Measurements from ENCODE around the gene KCNN1. TPM values are rescaled to one million over a fixed set of nuclear protein-coding genes. Genes with fewer than 3 reads are reported as not detected.

KCNN1 gene
- total and polyA plus RNA-seq, 2 experiments from 2014 or later = 26.7 to 28.0 TPM

DNA sequence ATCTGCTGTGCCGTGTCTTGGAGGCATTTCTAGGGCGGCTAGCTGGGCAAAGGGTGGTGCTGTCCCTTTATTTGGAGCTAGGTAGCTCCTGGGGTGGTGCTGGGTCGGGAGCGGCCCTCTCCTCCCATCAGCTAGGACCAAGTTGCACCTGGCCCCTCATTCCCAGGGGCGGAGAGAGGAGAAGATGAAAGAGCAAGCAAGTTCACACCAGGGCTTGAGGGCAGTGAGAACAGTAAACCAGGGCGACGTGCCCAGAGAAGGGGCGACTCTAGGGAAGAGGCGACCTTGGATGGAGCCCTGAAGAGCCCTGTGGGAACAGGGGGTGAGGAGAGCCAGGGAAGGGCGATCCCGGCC is 17.0 kb upstream of the KCNN1 start:
- no peak for DNase-seq (ENCODE audit: low read depth in 1 of 2, low spot score in 1 of 2)
- Histone ChIP-seq H3K4me1 (ENCODE audit: low read depth) (peaks cover 19% of the 10 kb centered on the region), H3K4me3 (peak overlapping the region; percentile 37)

GRCh38 chr19:17950310-17951156 is 16.4 kb upstream of the KCNN1 start:
- TF ChIP-seq, protein P1, sequence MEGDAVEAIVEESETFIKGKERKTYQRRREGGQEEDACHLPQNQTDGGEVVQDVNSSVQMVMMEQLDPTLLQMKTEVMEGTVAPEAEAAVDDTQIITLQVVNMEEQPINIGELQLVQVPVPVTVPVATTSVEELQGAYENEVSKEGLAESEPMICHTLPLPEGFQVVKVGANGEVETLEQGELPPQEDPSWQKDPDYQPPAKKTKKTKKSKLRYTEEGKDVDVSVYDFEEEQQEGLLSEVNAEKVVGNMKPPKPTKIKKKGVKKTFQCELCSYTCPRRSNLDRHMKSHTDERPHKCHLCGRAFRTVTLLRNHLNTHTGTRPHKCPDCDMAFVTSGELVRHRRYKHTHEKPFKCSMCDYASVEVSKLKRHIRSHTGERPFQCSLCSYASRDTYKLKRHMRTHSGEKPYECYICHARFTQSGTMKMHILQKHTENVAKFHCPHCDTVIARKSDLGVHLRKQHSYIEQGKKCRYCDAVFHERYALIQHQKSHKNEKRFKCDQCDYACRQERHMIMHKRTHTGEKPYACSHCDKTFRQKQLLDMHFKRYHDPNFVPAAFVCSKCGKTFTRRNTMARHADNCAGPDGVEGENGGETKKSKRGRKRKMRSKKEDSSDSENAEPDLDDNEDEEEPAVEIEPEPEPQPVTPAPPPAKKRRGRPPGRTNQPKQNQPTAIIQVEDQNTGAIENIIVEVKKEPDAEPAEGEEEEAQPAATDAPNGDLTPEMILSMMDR (IDR thresholded peaks at IDR 0.05; ENCODE audit: low read depth, low read length) = no peak
- H3K36me3 ChIP-seq = no peaks in the 10 kb centered on the region
- H3K9me3 ChIP-seq (ENCODE audit: low read depth) = no peaks in the 10 kb centered on the region
- peak in 1 of 2 donors; percentile 51 for DNase-seq (ENCODE audit: low read depth in 1 of 2, low spot score in 1 of 2)
- H3K27ac ChIP-seq = no peak overlapping the region
- peaks cover 20% of the 10 kb centered on the region for H3K27me3 ChIP-seq
- peaks cover 19% of the 10 kb centered on the region for H3K4me1 ChIP-seq (ENCODE audit: low read depth)
- peak overlapping the region; percentile 37 for H3K4me3 ChIP-seq

More for the DNA sequence above, 17.0 kb upstream of the KCNN1 start:
- TF ChIP-seq, protein P1 (IDR thresholded peaks at IDR 0.05; ENCODE audit: low read depth, low read length) = no peak
- Histone ChIP-seq H3K36me3 (no peaks in the 10 kb centered on the region), H3K27me3 (peaks cover 20% of the 10 kb centered on the region), H3K9me3 (ENCODE audit: low read depth) (no peaks in the 10 kb centered on the region), H3K27ac (no peak overlapping the region)

DNA sequence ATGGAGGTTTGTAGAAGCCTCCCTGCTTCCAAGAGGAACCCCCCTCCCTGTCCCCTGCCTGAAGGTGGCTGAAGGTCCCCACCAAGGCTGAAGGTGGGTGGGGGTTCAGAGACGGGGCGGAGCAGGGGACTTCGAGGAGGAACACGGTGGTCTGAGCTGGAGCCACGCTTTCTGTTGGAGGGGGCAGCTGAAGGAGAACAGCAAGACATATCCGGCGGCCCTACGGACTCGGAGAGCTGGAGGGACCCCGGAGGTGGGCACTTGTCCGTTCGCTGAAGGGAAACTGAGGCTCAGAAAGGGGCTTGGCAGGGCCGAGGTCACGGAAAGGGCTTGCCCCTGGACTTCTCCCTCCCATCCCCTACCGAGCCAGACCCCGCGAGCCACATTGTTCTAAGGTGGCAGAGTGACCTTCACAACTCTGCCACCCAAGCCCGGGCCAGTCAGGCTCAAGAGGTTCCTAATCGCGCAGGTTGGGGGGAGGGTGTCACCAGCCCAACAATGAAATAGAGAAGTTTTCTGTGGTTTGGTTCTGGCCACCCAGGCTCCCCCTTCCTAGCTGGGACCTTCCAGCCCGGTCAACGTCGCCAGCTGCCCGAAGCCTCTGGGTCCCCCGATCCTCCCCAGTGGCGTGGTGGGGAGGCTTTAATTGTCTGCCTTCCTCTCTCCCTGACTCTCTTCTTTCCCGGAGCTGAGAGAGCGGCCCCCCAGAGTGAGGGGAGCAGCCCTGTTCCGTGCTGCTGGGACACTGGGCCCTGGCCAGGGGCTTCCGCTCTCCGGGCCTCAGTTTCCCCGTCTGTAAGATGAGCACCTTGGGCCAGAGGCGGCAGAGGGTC is 15.5 kb upstream of the KCNN1 start:
- TF ChIP-seq, protein P1 (IDR thresholded peaks at IDR 0.05; ENCODE audit: low read depth, low read length) = no peak
- Histone ChIP-seq H3K9me3 (ENCODE audit: low read depth) (no peaks in the 10 kb centered on the region), H3K4me1 (ENCODE audit: low read depth) (peaks cover 19% of the 10 kb centered on the region), H3K27me3 (peaks cover 20% of the 10 kb centered on the region), H3K4me3 (peak overlapping the region; percentile 37), H3K36me3 (no peaks in the 10 kb centered on the region), H3K27ac (no peak overlapping the region)
- DNase-seq (ENCODE audit: low read depth in 1 of 2, low spot score in 1 of 2) = peak in 1 of 2 donors; percentile 53

- Histone ChIP-seq H3K9me3 (ENCODE audit: low read depth) (no peaks in the 10 kb centered on the region), H3K4me3 (peak overlapping the region; percentile 37), H3K27ac (no peak overlapping the region), H3K4me1 (ENCODE audit: low read depth) (peaks cover 19% of the 10 kb centered on the region), H3K36me3 (no peaks in the 10 kb centered on the region), H3K27me3 (peaks cover 20% of the 10 kb centered on the region)
- DNase-seq (ENCODE audit: low read depth in 1 of 2, low spot score in 1 of 2) = peak in 1 of 2 donors; percentile 65
- TF ChIP-seq, protein P1 (IDR thresholded peaks at IDR 0.05; ENCODE audit: low read depth, low read length) = no peak
Observed at GRCh38 chr19:17951990-17952976, 14.6 kb upstream of the KCNN1 start.

DNA sequence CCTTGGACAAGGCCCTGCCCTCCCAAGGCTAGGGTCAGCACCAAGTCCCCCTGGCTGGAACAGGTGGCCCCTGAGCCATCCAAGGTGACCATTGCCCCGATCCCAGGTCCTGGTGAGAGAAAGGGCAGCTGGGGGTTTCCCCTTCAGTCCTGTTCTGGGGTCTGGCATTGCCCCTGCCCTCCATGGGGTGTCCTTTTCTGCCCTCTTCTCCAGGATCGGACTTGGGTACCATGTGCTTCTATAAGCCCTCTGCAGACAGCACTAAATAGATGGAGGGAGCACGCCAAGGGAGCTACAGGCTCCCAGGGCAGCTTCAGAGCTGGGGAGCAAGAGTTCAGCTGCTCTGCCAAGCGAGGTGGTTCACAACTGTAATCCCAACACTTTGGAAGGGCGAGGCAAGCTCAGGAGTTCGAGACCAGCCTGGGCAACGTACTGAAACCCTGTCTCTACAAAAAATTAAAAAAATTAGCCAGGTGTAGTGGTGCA is 13.5 kb upstream of the KCNN1 start:
- Histone ChIP-seq H3K4me1 (ENCODE audit: low read depth) (peaks cover 19% of the 10 kb centered on the region), H3K27me3 (peaks cover 20% of the 10 kb centered on the region), H3K9me3 (ENCODE audit: low read depth) (no peaks in the 10 kb centered on the region), H3K4me3 (no peak overlapping the region), H3K36me3 (no peaks in the 10 kb centered on the region), H3K27ac (no peak overlapping the region)
- TF ChIP-seq, protein P1 (IDR thresholded peaks at IDR 0.05; ENCODE audit: low read depth, low read length) = no peak
- no peak for DNase-seq (ENCODE audit: low read depth in 1 of 2, low spot score in 1 of 2)
